Cortex of kidney (tissue), 1 donor: ENCODE results near the gene TENT4A.

Experiments used
- DNase-seq: peaks from one replicate; lab custom pipeline; 2025; lab: John Stamatoyannopoulos, UW

The TENT4A gene

DNA sequence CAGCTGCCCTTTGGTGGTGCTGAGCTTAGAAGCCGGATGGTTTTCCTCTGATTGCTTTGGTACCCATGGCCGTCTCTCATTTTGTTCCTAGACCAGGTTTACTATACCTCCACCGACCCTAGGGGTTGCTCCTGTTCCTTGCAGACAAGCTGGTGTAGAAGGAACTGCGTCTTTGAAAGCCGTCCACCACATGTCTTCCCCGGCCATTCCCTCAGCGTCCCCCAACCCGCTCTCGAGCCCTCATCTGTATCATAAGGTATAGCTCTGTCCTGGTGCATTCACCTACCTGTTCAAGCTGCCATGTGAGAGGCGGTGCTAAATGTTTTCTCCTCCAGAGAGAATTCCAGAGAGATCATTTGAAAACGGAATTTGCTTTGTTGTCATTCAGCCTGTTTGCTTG, 39.5 kb downstream of the TENT4A start:
- no peak for DNase-seq

DNA sequence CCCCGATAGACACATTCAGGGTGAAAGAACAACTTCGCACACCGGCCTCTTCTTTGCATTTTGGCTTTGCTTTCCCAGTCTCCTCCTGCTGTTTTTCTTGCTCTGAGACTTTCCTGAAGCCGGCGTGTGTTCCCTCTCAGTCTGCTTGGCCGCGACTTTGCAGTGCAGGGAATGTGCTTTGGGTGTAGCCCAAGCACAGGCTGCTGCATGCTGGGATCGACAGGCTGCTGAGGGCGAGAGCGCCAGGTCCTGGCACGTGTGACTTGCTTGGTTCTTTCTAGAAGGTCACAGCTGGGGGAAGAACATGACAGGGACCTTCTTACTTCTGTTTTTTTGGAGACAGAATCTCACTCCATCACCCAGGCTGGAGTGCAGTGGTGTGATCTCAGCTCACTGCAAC, 40.6 kb downstream of the TENT4A start:
- no peak for DNase-seq

DNA sequence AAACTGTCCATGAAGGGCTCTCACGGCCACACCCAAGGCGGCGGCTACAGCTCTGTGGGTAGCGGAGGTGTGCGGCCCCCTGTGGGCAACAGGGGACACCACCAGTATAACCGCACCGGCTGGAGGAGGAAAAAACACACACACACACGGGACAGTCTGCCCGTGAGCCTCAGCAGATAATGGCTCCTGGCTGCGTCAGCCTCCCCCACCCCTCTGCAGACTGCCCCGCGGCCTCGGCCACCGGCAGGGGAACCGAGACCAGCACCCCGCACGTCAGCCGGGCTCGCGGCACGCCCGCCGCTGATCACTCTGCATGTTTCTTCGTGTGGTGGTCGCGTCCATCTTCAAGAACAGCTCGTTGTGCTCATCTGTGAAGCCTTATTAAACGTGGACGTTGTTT, 41.5 kb downstream of the TENT4A start:
- DNase-seq, result no peak

DNA sequence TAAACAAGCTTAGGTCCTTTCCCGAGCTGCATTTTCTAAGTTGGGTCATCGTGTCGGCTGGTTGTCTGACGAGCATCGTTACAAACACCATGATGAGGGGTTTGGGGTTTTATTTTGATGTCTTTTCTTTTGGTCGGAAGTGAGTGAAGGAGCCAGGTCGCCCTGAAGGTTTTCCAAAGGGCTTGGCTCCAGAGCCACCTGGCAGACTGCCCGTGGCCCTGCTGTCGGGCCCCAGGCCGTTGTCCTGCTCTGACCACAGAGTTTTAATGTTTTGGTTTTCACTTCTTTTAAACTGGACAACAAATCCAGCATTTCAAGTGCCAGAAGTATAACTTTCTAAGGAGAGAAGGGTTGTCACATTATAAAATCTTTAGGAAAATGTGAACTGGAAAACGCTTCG, 42.3 kb downstream of the TENT4A start:
- DNase-seq, result no peak

DNA sequence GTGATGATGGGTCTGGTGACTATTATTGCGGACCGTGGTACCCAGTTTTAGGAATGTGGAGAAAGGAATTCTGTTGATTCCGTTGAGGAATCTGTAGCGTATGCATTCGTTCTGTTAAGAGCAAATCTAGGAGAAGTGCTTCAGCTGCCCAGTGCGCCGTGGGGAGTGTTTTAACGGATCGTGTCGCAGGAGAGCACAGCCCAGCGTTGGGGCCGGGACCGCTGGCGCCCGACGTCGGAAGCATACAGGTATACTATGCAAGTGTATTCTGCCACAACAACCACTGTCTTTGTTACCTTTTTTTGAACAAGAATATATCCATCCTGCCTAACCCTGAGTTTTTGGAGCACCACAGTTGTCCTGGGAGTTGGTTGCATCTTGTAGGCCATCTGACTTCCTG, 42.7 kb downstream of the TENT4A start:
- no peak for DNase-seq

DNA sequence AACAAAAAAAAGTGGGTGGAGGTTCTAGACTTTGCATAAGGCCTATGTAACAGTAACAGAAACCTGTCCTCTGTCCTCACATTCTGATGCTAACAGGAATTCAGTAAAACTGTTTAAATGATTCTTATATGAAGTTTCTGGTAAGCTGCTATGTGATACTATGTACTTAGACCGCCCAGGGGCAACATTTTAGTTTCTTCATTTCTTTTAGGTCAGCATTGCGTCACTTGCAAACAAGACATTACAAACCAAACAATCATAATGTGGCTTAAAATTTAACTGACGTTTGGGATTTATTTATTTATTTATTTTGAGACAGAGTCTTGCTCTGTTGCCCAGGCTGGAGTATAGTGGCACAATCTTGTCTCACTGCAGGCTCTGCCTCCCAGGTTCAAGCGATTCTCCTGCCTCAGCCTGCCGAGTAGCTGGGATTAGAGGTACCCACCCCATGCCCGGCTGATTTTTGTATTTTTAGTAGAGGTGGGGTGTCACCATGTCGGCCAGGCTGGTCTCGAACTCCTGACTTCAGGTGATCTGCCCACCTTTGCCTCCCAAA, 44.3 kb downstream of the TENT4A start:
- no peak for DNase-seq

DNA sequence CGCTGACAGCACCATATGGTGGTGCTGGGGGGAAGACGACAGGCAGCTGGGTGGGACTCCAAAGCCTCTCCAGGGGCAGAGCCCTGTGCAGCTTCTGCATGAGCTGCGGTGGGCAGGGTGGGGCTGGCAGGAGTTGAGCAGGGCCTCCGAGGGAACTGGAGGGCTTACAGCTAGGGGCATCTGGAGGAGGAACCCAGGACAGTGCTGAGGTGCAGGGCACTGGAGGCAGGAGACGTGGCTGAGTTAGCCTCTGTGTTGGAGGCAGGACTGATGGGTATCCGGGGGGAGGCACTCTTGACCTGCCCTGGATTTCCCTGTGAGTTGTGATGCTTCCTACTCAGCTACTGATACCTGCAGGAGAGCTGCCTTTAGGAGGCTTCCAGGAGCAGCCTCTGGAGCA, 45.0 kb downstream of the TENT4A start:
- DNase-seq, result no peak

DNA sequence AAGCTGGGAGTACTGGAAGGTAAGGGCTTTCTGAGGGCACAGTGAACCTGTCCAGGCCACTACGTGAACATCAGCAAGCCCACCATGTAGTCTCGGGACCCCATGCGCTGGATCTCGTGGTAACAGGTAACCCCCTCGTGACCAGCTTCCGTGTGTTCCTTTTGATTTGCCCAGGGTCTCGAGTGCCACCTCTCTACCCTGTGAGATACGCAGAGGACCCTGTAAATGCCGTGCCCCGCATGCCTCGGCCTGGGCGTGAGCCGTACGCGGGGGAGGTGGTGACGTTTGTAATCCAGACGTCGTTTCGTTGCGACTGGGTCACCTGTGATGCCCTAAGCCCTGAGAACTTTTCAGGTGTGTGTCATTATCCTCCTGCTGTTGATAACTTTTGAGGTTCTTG, 45.5 kb downstream of the TENT4A start:
- no peak for DNase-seq

DNA sequence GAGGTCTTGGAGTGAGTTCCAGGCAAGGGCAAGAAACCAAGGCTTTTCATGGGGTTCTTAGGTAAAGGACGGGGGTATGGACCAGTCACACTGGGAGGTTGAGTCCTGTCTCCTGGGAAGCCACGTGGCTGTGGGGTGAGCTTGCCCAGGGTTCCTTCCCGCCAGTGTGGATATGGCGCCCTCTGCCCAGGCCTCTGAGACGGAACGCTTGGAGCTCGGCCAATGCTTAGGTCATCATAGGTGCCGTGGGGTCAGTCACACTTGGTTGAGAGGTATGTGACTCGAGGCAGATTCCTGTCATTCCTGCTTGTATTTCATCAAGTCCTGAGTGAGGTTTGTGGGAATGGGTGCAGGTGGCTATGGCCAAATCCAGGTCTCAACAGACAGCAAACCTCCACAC, 46.2 kb downstream of the TENT4A start:
- DNase-seq, result no peak

DNA sequence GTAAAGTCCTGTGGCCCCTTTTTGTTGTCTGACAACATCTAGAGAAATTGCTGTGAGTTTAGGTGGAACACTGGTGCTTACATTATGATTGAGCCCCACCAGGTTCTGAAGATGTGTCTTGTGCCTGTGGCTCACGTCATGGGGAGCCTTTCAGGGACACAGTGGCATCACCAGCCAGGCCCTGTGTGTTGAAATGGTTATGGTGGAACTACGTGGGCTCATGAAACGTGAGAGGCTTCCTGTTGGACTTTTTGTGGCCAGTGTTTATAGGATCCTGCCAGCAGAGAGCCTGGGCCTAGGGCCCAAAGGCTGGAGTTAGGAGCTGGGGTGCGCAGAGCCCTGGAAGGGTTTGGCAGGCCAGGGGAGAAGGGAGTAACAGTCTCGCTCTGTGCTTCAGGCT, 46.8 kb downstream of the TENT4A start:
- DNase-seq, result no peak

DNA sequence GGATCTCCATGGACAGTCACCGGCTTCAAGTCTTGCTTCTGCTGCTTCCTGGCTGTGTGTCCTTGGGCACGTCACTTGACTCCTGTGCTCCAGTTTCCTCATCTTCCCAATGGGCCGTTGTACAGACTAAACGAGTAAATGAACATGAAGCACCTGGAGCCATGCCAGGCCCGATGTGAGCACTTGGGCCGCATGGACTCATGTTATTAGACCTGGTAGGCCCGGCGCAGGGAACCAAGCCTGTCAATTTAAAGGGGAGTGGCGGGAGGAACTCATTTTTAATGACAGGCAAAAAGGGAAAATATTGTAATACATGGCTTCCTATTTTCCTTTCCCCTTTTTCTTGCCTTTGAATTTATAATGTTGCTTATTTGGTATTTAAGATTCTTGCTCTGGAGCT, 47.5 kb downstream of the TENT4A start:
- no peak for DNase-seq

DNA sequence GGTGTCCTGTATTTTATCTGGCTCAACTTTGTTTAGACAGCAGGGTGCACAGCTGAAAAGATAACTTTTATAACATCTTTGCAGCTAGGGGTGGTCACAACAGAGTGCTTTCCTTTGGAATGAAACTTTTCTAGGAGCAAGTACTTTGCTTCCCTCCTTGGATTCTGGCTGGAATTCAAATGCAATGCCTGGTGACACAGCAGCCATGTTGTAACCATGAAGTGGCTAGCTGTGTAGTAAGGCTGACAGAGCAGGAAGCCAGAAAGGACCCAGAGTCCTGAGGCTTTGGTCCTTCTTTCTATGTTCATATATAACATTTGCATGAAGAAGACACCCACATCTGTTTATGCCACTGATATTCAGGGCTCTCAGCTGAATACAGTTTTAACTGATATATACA, 48.1 kb downstream of the TENT4A start:
- no peak for DNase-seq

DNA sequence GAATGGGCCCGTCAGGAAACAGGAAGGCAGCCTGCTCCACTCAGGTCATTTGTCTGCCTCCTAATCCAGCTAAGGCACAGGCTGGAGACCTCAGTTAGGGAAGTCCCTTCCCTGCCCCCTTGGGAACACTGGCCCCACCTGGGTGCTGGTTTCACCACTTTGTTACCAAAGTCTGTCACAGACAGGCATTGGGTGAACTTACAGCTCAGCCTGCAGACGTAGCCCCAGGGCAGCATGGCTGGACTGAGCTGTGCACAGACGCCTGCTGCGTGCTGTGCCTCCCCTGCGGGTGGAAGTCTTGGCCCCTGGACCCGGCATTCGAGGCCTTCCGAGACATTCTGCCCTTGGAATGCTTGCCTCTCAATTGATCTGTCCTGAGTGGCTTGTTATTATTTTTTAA, 48.9 kb downstream of the TENT4A start:
- no peak for DNase-seq

DNA sequence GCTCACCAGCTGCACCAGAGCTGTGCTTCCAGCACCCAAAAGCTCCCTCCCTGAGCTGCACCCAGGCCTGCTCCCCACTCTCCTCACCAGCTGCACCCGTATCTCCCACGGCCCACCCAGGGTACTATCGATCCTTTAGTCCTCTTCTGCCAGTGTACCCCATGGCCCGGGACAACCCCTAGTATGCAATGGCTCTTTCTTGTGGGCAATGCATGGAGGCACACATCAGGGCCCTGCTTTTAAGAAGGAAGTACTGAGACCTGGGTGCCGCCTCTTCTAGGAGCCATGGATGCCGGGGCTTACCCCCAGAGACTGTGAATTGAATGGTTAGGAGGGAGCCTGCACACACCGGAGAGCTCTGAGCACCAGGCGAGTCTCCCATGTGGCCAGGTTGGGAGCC, 49.5 kb downstream of the TENT4A start:
- DNase-seq, result no peak

DNA sequence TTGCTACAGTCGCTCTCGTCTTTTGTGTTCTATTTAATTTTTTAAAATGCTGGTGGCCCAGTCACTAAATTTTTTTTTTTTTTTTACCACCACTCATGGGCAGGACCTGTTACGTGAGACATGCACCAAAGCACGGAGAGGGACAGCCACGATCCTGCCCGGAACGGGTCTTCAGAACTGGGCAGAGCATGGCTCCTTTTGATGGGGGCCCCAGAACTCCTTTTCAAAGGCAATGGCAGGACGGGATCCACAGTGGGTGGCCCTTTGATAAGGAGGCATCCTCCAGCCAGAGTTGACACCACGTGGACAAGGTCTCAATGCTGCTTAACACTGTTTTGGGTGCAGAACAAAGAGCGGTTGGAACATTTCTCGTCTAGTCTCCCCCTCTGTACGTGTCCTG, 50.0 kb downstream of the TENT4A start:
- DNase-seq, result no peak

DNA sequence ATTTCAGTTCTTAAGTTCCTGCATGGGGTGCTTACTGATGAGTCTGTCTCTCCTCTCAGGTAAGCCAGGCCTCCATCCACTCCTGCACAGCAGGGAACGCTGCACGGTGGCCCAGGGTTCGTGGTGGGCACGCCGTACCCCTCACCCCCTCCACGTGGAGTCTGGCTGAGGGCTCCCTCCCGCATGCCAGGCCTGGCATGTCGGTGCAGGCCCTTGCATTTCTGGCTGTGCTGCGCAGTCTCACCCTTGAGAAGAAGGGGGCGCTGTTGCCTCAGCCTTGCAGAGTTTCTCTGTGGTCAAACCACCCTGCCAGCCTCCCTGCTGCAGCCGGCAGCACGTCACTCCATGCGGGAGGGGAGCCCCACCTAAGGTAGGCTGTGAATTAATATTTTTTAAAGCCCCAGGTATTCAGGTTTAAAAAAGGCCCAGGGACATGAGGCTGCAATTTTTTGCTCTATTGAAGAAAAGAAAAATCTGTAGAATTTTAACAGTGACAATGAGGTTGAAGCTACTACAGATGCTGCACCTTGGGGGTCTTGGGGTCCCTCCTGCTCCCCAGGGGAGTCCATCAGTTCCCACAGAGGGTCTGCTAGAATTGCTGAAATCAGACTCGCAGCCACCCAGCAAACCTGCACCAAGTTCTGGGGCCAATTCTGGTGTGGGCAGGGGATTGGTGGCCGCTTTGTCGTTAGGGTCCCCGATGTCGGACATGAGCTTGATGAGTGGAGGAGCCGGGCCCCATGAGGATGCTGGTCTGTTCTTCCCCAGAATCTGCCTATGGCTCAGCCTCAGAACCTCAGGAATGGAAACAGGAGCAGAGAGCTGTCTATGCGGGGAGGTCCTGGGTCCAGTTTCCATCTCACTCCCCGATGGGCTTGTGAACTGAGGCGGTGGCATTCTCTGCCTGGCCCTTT, 52.6 kb downstream of the TENT4A start:
- no peak for DNase-seq

DNA sequence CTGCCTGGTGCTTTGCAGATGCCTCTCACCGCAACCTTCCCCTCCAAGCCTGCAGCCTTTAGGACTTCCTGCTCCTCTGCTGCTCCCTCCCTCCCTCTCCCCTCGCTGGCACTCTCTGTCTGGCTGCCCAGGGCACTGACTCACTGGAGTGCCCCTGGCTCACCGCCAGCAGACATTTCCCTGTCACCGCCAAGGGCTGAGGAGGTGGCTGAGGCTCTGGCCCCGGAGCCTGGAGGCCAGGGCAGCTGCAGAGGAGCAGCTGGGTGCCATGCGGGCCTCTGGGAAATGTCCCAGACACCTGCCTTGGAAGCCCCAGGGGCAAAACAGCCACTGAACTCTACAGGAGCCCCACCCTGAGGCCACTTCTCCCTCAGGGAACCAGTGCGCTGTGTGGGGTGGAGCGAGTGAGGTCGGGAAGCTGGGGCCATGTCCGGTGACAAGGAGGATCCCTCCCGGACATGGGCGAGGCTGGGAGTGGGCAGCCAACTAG, 53.4 kb downstream of the TENT4A start:
- DNase-seq, result no peak

DNA sequence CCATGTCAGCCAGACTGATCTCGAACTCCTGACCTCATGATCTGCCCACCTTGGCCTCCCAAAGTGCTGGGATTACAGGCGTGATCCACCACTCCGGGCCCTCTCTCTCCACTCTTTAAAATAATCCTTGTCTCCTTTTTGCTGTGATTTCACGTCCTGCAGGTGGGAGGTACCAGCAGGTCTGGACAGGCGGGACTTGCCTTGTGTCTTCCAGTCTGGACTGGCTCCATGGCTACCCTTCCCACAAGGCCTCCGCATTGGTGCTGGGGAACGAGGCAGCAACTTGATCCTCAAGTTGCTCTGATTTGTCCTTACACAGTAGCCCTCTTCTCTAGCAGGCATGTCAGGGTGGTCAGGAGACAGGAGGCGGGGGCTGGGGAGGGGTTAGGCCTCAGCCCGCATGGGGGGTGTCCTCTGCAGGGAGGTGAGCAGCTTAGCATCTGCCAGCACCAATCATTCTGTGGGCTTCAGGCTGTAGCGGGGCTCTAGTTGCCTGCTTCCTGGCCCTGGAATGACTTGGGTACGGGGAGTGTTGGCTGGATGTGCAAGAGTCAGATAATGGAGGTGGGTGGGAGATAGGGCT, 54.3 kb downstream of the TENT4A start:
- DNase-seq, result no peak

DNA sequence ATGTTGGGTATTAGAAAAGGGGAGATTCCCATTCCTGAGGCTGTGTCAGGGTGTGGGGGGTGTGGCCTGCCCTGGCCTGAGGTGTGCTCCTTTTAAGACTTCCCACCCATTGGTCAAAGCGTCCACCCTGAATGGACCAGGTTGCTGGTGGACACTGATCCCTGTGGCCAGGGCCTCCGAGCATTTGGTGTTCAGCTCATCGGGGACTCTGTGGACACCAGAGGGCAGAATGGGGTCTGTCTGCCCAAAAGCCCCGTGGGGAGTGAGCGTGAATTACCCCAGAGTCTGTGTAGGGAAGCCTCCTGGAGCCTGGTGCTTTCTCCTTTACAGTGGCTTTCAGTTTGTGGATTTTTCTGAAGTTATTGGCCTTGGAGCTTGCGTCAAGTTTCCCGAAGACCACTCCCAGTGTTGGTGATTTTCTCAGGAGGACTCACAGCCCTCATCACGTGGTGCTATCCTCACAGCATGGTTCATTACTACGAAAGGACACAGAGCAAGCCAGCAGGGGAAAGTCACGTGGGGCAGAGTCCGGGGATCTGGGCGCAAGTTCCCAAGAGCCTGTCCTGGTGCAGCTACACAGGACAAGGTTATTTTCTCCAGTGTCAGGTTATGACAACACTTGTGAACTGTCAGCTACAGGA, 55.5 kb downstream of the TENT4A start:
- DNase-seq, result no peak

DNA sequence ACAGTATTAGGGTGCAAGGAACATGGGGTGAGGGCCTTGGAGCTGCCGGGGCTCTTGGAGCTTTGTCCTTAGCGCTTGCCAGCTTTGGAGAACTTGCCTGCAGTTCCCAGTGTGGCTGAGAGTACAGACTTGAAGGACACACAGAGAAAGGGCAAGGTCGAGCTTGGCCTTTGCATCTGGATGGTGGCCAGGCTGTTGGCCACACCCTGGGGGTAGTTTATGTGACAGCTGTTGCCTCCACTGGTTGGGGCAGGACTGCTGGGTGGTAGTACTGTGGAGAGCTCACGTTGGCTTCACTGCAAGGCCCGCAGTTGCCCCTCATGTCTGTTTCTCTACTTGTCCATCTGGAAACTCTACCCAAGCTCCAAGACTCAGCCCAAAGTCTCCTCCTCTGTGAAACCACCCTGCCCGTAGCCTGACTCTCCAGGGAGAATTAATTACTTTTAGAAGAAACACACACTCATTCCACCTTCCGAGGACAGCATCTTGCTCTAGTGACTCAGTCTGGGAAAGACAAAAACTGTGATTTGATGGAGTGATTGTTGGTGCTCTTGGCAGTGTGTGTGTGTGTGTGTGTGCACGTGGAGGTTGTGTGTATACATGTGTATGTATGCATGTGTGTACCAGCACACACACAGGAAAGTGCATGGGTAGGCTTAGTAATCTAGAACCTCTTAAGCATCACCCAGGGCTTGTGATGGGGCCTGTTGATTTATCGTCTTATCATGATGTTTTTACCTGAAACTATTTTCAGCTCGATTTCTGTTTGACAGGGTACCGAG, 57.8 kb downstream of the TENT4A start:
- no peak for DNase-seq

DNA sequence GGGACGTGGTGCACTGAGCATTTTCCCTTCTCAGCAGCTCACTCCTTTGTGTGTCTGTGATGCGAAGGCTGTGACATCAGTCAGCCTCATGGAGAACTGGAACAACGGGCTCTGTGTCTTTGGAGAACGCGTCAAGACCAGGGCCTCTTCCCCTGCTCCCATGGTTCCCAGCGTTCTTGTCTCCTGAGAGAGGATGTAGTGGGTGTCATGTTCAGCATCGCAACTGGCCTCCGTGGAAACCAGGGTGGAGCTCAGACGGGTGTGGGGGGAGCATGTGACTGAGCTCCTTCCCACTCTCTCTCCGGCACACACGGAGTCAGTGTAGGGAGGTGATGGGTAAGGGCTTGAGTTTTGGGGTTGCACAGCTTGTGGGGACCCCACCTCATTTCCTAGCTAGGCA, 59.7 kb downstream of the TENT4A start:
- no peak for DNase-seq
